ENCODE data around the gene KIRREL3.

Gene KIRREL3

GRCh38 chr11:126914941-126915340, 85.6 kb downstream of the KIRREL3 start:
- DNase-seq (ENCODE audit: low read depth), result peak; percentile 1

GRCh38 chr11:126914166-126914565, 86.4 kb downstream of the KIRREL3 start:
- no peak for DNase-seq (ENCODE audit: low read depth)

- no peak for DNase-seq (ENCODE audit: low read depth)
Measured at GRCh38 chr11:126904520-126904919, 96.0 kb downstream of the KIRREL3 start.

DNA sequence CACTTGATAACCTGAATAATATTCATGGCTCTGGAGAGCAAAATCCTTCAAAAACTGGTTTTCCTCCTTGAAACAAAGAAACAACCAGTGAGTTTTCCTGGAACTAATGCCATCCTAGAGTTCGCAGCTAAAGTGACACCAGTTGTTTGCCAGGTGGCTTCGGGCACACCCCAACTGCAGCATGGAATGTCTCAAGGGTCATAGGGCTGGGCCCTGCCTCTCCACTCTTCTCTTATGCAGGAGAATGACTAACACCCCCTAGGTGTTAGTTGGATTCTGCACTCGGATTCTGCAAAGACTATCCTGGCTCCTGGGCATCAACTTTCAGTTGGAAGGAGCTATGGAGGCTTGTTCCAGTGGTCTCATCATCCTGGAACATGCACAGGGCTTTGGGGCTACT, 98.8 kb downstream of the KIRREL3 start:
- DNase-seq (ENCODE audit: low read depth), result no peak

GRCh38 chr11:126899961-126900748, 100.4 kb downstream of the KIRREL3 start:
- no peak for DNase-seq (ENCODE audit: low read depth)

DNA sequence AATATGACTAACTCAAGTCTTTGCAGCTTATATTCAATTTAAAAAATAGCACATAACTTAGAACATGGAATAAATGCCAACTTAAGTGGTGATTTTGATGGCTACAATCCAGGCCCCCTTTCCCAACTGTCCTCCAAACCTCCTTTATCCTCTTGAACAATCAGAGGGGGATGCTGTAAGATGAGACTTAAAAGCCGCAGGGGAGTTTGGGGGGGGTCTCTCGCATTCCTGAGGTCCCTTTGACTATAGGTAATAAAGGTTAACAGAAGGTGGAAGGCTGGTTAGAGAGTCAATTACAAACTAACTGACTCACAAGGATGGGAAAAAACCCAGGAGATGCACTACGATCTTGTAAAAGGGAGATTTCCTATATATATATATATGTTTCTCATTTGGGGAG, 101.8 kb downstream of the KIRREL3 start:
- no peak for DNase-seq (ENCODE audit: low read depth)

- DNase-seq (ENCODE audit: low read depth), result no peak
Measured at GRCh38 chr11:126897430-126897829, 103.1 kb downstream of the KIRREL3 start.

DNA sequence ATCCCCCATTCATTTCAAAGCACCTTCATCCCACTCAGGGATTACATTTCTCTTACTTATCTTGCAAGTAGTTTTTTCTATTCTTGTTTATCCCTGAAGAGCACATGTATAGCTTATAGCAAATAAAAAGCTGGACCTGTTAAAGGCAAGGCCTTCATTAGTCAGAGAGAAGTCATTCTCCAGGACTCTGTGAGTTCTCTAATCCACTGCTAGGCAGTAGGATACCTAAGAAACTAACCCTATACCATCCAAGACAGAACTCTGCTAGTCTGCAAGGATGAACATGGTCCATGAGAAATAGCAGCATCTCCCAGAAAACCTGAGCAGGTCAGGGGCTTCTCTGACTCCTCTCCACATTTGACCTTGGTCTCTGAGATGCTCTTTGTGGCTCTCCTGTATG, 104.5 kb downstream of the KIRREL3 start:
- no peak for DNase-seq (ENCODE audit: low read depth)

DNA sequence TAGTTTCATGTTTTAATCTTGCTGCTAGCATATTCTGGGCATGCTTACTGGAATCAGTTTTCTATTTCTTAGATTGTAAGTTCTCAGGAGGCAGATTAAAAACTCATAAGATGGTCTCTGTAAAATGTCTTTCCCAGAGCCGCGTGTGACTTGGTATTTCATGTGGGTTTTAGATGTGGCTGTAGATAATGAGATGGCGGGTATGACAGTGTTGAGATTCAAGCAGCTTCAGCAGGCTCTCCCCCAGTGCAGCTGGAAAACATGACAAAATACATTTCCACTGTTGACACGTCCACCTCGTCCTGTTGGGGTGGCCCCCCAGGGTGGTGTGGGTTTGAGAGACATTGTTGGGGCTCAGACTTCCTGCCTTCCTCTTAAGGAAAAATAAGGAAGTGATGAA, 106.8 kb downstream of the KIRREL3 start:
- DNase-seq (ENCODE audit: low read depth), result no peak

DNA sequence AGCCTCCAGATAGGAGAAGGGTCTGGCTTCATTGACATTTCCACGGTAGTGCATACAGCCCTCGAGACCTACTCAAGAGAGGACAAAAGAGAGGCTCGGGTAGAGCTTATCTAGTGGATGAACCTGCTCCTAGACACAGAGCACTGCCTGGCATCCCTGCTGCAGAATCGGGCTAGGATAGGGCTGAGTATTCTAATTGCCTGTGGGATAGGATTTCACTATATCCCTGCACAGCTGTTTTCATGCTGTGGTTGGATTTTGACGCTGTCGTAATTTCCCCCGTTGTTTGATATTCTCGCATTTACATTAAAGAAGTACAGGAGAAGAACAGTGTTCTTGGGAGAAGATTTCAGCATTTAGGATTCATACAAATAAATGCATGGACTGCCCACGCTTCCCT, 107.8 kb downstream of the KIRREL3 start:
- DNase-seq (ENCODE audit: low read depth), result no peak

DNA sequence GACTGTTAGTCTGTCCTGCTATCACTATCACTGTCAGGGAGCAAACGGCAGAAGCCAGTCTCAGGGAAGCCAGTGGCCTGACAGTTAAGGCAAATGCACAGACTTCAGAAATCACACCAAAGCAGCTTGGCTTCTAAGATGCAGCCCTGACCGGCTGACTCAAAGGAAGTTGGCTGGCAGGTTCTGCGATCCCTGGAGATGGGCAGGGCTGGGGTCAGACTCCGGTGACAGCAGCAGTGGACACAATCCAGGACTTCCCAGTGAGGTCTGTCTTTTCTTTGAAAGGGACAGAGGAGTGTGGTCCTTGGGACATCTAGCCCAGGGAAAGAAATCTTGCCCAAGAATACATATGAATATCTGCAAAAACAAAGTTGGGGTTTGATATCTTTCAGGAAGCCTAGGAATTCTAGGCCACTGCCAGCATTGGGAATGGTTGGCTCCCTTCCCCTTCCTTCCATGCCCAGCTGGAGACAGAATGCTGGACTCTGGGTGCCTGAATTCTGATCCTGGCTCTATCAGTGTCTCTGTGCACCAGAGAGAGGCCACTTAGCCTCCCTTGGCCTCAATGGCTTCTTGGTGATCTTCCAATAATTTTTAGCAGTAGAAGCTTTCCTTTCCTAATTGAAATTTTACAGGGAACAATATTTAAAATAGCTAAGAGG, 108.9 kb downstream of the KIRREL3 start:
- DNase-seq (ENCODE audit: low read depth), result no peak

- no peak for DNase-seq (ENCODE audit: low read depth)
Measured at GRCh38 chr11:126890561-126890960, 110.0 kb downstream of the KIRREL3 start.

GRCh38 chr11:126888115-126888712, 112.4 kb downstream of the KIRREL3 start:
- DNase-seq (ENCODE audit: low read depth), result no peak

GRCh38 chr11:126886636-126887035, 113.9 kb downstream of the KIRREL3 start:
- no peak for DNase-seq (ENCODE audit: low read depth)

GRCh38 chr11:126886085-126886484, 114.5 kb downstream of the KIRREL3 start:
- no peak for DNase-seq (ENCODE audit: low read depth)

GRCh38 chr11:126884594-126884993, 116.0 kb downstream of the KIRREL3 start:
- DNase-seq (ENCODE audit: low read depth), result no peak

GRCh38 chr11:126884192-126884591, 116.4 kb downstream of the KIRREL3 start:
- no peak for DNase-seq (ENCODE audit: low read depth)

DNA sequence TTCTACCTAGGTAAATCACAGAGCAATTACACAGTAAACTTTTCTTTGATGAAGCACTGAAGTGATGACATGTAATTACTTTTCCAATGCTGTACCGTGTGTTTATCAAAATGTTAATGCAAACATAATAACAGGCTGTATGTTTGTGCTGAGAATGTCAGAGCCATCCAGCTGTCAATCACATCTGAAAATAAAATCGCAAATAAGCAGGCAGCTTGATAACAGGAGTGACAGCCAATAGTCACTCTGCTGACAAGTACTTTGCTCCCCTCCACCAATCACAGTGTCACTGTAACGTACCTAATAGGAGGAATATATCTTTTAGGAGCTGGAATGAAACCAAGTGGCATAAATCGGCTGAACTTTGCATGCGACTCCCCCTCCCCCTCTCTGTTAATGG, 119.7 kb downstream of the KIRREL3 start:
- DNase-seq (ENCODE audit: low read depth), result no peak

DNA sequence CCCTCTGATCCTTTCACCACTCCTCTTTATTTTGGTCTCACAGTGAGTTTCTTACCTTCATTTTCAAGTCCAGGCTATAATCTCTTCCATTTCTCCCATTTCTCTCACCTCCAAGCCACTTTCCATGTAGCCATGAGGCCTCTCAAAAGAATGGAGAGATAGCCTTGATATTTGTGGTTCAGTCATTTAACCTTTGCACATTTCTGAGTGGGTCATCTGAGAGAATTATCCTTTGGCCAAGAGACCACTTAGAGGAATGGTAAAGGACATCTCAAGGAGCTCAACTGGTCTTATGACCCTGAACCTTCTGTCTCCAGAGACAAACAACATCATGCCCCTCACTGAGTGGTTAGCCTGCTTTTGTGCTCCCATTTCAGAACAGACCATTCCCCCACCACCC, 121.1 kb downstream of the KIRREL3 start:
- no peak for DNase-seq (ENCODE audit: low read depth)

DNA sequence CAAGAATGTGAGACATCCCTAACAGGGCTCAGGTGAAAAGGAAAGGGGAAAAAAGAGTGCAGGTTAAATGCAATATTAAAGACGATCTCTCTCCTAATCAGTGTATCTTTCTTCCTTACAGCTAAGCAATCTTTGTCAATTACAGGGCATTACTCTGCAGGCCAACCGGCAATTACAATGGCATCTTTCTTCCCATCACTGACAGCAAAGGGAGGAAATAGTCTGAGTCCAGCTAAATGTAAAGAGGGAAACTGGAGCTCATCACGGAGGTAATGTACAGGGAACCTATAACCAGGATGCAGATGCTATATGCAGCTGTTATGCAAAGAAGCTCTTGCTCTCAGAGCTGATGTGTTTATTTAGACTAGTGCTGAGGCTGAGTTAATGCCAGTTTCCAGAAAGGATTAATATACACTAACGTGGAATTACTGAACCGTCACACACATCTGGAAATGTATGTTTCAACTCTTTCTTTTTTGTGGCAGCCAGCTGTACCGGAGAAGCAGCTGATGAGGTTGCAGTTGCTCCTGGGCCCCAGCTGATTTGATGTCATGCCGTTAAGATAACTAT, 121.6 kb downstream of the KIRREL3 start:
- DNase-seq (ENCODE audit: low read depth), result no peak

DNA sequence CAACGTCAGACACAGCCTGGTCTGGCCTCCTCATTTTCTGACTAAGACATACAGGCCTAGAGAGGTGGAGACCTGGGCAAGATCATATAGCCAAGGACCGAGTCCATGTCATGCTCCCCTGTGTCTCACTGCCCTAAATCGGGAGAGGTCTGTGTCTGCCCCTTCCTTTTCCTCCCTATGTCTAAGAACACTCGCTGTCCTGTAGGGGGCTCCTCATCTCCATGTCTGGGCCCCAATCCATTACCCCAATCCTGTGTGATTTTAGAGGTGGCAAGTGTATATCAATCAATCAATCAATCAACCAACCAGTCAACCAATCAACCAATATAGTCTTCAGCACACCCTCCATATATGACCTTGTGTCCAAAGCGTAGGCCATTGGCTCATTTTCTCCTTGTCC, 125.7 kb downstream of the KIRREL3 start:
- no peak for DNase-seq (ENCODE audit: low read depth)

DNA sequence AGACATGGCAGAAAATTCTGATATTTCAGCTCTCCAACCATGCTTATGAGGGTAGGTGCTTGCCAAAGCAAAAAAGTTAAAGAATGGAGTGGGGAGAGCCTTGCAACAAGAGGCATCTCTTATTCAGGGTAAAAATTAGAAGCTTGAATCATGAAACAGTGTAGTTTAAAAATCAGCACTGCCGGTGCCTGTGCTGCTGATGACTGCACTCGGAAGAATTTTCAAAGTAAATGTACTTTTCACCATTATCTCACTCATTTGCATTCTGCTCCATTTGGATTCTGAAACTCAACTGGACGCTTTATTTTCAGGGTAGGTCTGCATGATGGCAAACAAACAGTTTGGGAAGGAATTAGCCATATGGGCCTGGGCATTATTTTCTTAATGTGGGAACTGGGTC, 126.3 kb downstream of the KIRREL3 start:
- no peak for DNase-seq (ENCODE audit: low read depth)

- no peak for DNase-seq (ENCODE audit: low read depth)
Measured at GRCh38 chr11:126871792-126872191, 128.8 kb downstream of the KIRREL3 start.

Data from iris pigment epithelial cell (primary cell).